Measurements from ENCODE around the gene C1GALT1C1L. TPM values are rescaled to one million over a fixed set of nuclear protein-coding genes. Genes with fewer than 3 reads are reported as not detected.

C1GALT1C1L gene
- total RNA-seq: 1.2 TPM
- long read RNA-seq, partial matches to known transcripts: 0 of 1 reads
- long read RNA-seq, other reads (novel, unspliced or antisense): 0 of 1 reads

GRCh38 chr2:43676322-43677050 lies at the start of gene C1GALT1C1L:
Gene C1GALT1C1L, minus strand, starts transcription at chr2:43676429. Its CDS starts 107 bp downstream, at chr2:43676322.
- Histone ChIP-seq H3K27me3 (ENCODE audit: low read depth) (peaks cover 4% of the 10 kb centered on the region), H3K27ac (replicated peaks) (peak within 1 kb of the TSS; percentile 38), H3K4me1 (peaks cover 4% of the 10 kb centered on the region), H3K9me3 (replicated peaks) (peaks cover 11% of the 10 kb centered on the region), H3K4me3 (peak within 1 kb of the TSS; percentile 68), H3K36me3 (no peaks in the 10 kb centered on the region)
- intact Hi-C loops (cut with micrococcal nuclease): no loop called here
- no peak for TF ChIP-seq CTCF (IDR thresholded peaks at IDR 0.05; ENCODE audit: borderline replicate concordance)
- peak; percentile 74 for DNase-seq

DNA sequence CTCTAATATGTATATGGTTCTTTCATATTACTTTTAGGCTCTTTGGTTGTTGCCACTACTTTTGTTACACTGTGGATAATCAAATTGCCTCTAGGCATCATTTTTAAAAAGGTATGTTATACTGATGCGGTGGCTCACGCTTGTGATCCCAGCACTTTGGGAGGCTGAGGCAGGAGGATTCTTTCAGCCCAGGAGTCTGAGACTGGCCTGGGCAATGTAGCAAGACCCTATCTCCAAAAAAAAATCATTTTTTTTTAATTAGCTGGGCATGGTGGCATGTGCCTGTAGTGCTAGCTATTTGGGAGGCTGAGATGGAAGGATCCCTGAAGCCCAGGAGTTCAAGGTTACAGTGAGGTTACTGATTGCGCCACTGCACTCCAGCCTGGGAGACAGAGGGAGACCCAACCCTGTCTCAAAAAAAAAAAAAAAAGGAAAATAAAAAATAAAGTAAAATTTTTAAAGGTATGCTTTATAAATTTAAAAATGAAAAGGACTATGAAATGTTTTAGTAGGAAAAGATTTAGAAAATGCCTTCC lies 49.5 kb upstream of the C1GALT1C1L start:
- TF ChIP-seq CTCF (IDR thresholded peaks at IDR 0.05; ENCODE audit: borderline replicate concordance): no peak
- Histone ChIP-seq H3K27ac (replicated peaks) (no peak overlapping the region), H3K4me1 (no peaks in the 10 kb centered on the region), H3K4me3 (no peak overlapping the region), H3K9me3 (replicated peaks) (no peaks in the 10 kb centered on the region), H3K36me3 (no peaks in the 10 kb centered on the region), H3K27me3 (ENCODE audit: low read depth) (no peaks in the 10 kb centered on the region)
- intact Hi-C loops (cut with micrococcal nuclease): no loop called here
- DNase-seq: no peak

DNA sequence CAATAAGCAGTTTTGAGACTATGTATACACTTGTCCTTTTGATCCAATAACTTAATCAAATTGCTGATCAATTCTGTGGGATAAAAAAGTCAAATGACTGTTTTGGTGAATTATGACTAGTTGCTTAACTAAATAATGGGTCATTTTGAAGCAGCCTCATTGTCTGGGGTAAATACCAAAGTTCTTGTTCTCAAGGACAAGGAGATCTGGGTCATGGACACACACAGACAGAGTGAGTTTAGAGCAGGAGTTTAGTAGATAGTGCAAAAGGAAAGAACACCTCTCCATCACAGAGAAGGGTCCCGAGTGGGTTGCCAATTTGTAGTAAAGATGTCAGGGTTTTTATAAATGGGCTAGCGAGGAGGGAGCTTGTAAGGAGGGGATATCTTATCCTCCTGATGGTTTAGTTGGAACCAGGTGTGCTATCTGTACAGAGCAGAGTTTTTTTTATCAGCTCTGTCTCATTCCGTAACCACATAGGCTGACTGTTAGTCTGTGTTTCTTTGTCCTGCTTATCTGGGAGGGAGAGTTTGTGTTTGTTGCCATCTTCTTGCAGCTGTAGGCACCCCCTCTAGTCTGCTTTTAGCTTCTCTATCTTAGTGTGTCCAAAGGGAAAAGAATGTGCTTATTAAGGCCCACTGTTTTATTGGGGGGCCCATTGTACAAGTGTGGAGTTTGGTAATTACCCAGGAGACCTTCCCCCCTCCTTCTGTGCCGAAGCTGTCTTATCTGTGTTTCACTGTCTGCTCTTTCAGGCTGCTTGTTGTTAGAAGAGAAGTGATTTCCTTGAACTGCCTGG lies 48.7 kb upstream of the C1GALT1C1L start:
- Histone ChIP-seq H3K4me3 (no peak overlapping the region), H3K4me1 (no peaks in the 10 kb centered on the region), H3K27ac (replicated peaks) (no peak overlapping the region), H3K9me3 (replicated peaks) (no peaks in the 10 kb centered on the region), H3K27me3 (ENCODE audit: low read depth) (no peaks in the 10 kb centered on the region), H3K36me3 (no peaks in the 10 kb centered on the region)
- intact Hi-C loops (cut with micrococcal nuclease): no loop called here
- no peak for DNase-seq
- TF ChIP-seq CTCF (IDR thresholded peaks at IDR 0.05; ENCODE audit: borderline replicate concordance): no peak

DNA sequence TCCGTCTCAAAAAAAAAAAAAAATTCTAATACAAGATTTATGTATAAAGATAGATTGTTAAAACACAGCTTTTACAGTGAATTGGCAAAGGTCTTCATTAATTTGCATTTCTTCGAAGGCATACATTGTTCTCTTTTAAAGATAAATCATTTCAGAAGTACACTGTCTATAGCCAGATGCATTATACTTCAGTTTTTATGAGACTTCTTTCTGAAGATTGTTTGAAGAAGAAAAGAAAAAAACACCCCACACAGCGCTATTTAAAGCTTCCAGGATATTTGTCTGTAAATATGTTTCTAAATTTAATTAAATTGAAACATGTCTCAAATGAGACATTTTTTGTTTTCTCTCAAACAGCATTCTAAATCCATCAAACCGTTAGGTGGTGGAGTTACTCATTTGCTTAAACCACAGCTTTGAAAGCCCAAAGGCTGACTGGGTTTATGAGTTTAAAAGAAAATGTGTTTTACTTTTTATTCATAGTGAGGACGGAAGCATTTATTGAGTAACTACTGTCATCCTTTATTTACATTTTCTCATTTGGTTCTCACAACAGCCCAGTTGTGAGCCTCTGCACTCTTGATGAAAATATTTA lies 42.4 kb upstream of the C1GALT1C1L start:
- intact Hi-C loops (cut with micrococcal nuclease): no loop called here
- H3K27me3 ChIP-seq (ENCODE audit: low read depth): peaks cover 8% of the 10 kb centered on the region
- H3K9me3 ChIP-seq (replicated peaks): no peaks in the 10 kb centered on the region
- TF ChIP-seq CTCF (IDR thresholded peaks at IDR 0.05; ENCODE audit: borderline replicate concordance): no peak
- no peaks in the 10 kb centered on the region for H3K36me3 ChIP-seq
- H3K4me1 ChIP-seq: no peaks in the 10 kb centered on the region
- no peak overlapping the region for H3K27ac ChIP-seq (replicated peaks)
- H3K4me3 ChIP-seq: no peak overlapping the region
- DNase-seq: no peak

DNA sequence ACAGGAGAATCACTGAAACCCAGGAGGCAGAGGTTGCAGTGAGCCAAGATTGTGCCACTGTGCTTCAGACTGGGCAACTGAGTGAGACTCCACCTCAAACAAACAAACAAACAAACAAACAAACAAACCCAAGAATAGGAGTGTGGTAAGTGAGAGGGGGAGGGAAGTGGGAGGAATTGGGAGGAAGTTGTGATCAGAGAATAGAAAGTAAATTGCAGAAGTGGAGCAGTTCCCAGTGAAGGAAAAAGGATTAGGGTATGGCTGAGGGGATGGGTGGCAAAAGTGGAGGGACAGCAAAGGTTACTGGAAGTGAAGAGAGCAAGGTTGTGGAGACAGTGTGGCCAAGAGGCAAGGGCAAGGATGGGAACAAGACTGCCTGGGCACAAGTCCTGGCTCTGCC lies 41.1 kb upstream of the C1GALT1C1L start:
- H3K27ac ChIP-seq (replicated peaks): no peak overlapping the region
- no peaks in the 10 kb centered on the region for H3K4me1 ChIP-seq
- intact Hi-C loops (cut with micrococcal nuclease): no loop called here
- H3K9me3 ChIP-seq (replicated peaks): no peaks in the 10 kb centered on the region
- no peaks in the 10 kb centered on the region for H3K36me3 ChIP-seq
- DNase-seq: no peak
- peaks cover 11% of the 10 kb centered on the region for H3K27me3 ChIP-seq (ENCODE audit: low read depth)
- no peak overlapping the region for H3K4me3 ChIP-seq
- no peak for TF ChIP-seq CTCF (IDR thresholded peaks at IDR 0.05; ENCODE audit: borderline replicate concordance)
